GM12878 (cell line): ENCODE results near the gene ITPR2.

Source experiments
- BCL3 ChIP-seq: IDR thresholded peaks from 2 replicates; pipeline ENCODE4 v1.6.1; 2011; ENCODE audit warnings: borderline replicate concordance, low read depth, mild to moderate bottlenecking, moderate library complexity, low read length; ENCODE audit not compliant: insufficient read depth, poor library complexity, severe bottlenecking
- BHLHE40 ChIP-seq, 2 experiments: fragments of 450-650 bp in 1 of 2; IDR thresholded peaks; 2 replicates each; pipeline ENCODE4 v1.6.1; 2011 to 2017; ENCODE audit warnings: low read depth in 2 of 2, borderline replicate concordance in 1 of 2, improper control_type of control experiment in 1 of 2, low read length in 1 of 2, mild to moderate bottlenecking in 1 of 2
- CTCF ChIP-seq, 3 experiments: IDR thresholded peaks in 2 of 3; conservative IDR thresholded peaks in 1 of 3; 2 replicates each; pipeline ENCODE4 v1.5.1; 2011; ENCODE audit warnings: low read depth in 3 of 3, low read length in 3 of 3, mild to moderate bottlenecking in 3 of 3, control low read depth in 2 of 3, moderate library complexity in 2 of 3, inconsistent platforms in 1 of 3, mixed read lengths in 1 of 3; ENCODE audit not compliant: control insufficient read depth in 2 of 3, insufficient read depth in 1 of 3; ENCODE audit errors: extremely low read depth in 1 of 3
- JUND ChIP-seq: IDR thresholded peaks from 2 replicates; pipeline ENCODE4 v1.6.1; 2012; ENCODE audit warnings: low read depth, mild to moderate bottlenecking, low read length, improper control_type of control experiment, moderate library complexity
- PBX3 ChIP-seq: IDR thresholded peaks from 2 replicates; pipeline ENCODE4 v1.6.1; 2011; ENCODE audit warnings: mild to moderate bottlenecking, low read depth, low read length, moderate library complexity; ENCODE audit not compliant: insufficient replicate concordance
- POLR2AphosphoS5 ChIP-seq: IDR thresholded peaks from 2 replicates; pipeline ENCODE4 v1.6.1; 2011; ENCODE audit warnings: mild to moderate bottlenecking, low read length, inconsistent platforms
- SIN3A ChIP-seq: IDR thresholded peaks from 2 replicates; pipeline ENCODE4 v1.6.1; 2012; ENCODE audit warnings: low read depth, low read length, improper control_type of control experiment
- SMC3 ChIP-seq: IDR thresholded peaks from 2 replicates; pipeline ENCODE4 v1.6.1; 2011; ENCODE audit warnings: low read length, improper control_type of control experiment, borderline replicate concordance
- SP1 ChIP-seq: IDR thresholded peaks from one replicate; pipeline ENCODE4 v1.6.1; 2011; ENCODE audit warnings: low read depth, low read length
- ZBTB11 ChIP-seq: fragments of 450-650 bp; formaldehyde crosslinking; IDR thresholded peaks from 2 replicates; pipeline ENCODE4 v1.5.0; 2022; ENCODE audit warnings: mild to moderate bottlenecking, missing genetic modification characterization

- TF ChIP-seq JUND (no peak), PBX3 (no peak), BHLHE40 (IDR thresholded peaks at IDR 0.05; ENCODE audit: borderline replicate concordance in 1 of 2, low read depth in 2 of 2, low read length in 1 of 2) (no peak), SMC3 (no peak), BCL3 (no peak), CTCF (IDR thresholded peaks at IDR 0.05 in 2 of 3, conservative IDR thresholded peaks at IDR 0.05 in 1 of 3; ENCODE audit: control insufficient read depth in 2 of 3, extremely low read depth in 1 of 3, insufficient read depth in 1 of 3, low read depth in 3 of 3, low read length in 3 of 3) (no peak), SP1 (no peak), ZBTB11 (CRISPR knock-in tag) (no peak), SIN3A (no peak), POLR2AphosphoS5 (no peak)
These were observed 134.8 kb downstream of the ITPR2 start for GRCh38 chr12:26698186-26698585.
